Natural killer cell treated with Interleukin-12 subunit alpha and Interleukin-12 subunit beta and Interleukin-15 and Interleukin-18, amount 100 ng/mL, for 72 hours (primary cell): Measurements from ENCODE around the gene FAM83B. TPM values are rescaled to one million over a fixed set of nuclear protein-coding genes. Genes with fewer than 3 reads are reported as not detected.

ENCODE experiments used
- ATAC-seq, 2 donors: fragments of 150-1000 bp; cut with Tn5 transposase in 1 of 2; sonication (Bioruptor Pico), chemical (Tn5 transposase) in 1 of 2; 2 replicates each; pipeline ENCODE4 v1.10.0; 2021
- DNase-seq: peaks from one replicate; pipeline ENCODE4 v3.0.0; 2022; ENCODE audit warnings: low spot score
- H3K27ac Mint-ChIP-seq, 2 donors: 1 replicate in 1 of 2; 2 replicates in 1 of 2; pipeline ENCODE4 v1.8.0; 2022; ENCODE audit warnings: mixed read lengths in 2 of 2, mild to moderate bottlenecking in 1 of 2, moderate library complexity in 1 of 2
- H3K27me3 Mint-ChIP-seq, 2 donors: 1 replicate in 1 of 2; 2 replicates in 1 of 2; pipeline ENCODE4 v1.8.0; 2022; ENCODE audit warnings: mixed read lengths in 2 of 2
- H3K36me3 Mint-ChIP-seq: one replicate; pipeline ENCODE4 v1.8.0; 2022; ENCODE audit warnings: mixed read lengths
- H3K4me1 Mint-ChIP-seq, 2 donors: 1 replicate in 1 of 2; 2 replicates in 1 of 2; pipeline ENCODE4 v1.8.0; 2022; ENCODE audit warnings: low read depth in 2 of 2, mixed read lengths in 2 of 2, mild to moderate bottlenecking in 1 of 2
- H3K4me3 Mint-ChIP-seq: one replicate; pipeline ENCODE4 v1.8.0; 2022; ENCODE audit warnings: mixed read lengths
- H3K9me3 Mint-ChIP-seq: 2 replicates; pipeline ENCODE4 v1.8.0; 2022; ENCODE audit warnings: mixed read lengths
- total RNA-seq, 2 donors: library from RNA; stranded (reverse); gene quantifications; one replicate each; pipeline ENCODE4 v1.2.3, GENCODE V29; 2022

FAM83B gene
- total RNA-seq, 2 donors from 2014 or later = not detected

DNA sequence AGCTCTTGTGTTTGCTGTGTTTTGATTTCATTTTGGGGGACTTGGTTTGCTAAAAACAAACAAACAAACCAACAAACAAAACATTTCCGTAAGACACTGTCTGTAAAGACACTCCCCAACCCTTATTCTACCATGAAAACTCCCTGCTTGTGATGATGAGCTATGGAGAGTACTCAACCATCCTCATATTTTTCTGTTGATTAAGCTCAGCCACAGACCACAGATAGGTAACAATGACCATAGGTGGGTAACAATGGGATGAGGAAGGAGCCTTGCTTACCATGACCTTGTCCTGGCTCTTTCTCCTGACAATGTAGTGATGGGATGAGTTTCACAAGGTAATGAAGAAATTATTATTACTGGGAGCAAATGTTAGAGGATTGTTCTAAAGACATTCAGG lies 11.4 kb upstream of the FAM83B start:
- Mint-ChIP-seq H3K27ac (no peak overlapping the region), H3K27me3 (no peaks in the 10 kb centered on the region), H3K9me3 (peaks cover 3% of the 10 kb centered on the region), H3K36me3 (peaks cover 5% of the 10 kb centered on the region), H3K4me1 (no peaks in the 10 kb centered on the region), H3K4me3 (no peak overlapping the region)
- ATAC-seq (no peak), DNase-seq (no peak)

DNA sequence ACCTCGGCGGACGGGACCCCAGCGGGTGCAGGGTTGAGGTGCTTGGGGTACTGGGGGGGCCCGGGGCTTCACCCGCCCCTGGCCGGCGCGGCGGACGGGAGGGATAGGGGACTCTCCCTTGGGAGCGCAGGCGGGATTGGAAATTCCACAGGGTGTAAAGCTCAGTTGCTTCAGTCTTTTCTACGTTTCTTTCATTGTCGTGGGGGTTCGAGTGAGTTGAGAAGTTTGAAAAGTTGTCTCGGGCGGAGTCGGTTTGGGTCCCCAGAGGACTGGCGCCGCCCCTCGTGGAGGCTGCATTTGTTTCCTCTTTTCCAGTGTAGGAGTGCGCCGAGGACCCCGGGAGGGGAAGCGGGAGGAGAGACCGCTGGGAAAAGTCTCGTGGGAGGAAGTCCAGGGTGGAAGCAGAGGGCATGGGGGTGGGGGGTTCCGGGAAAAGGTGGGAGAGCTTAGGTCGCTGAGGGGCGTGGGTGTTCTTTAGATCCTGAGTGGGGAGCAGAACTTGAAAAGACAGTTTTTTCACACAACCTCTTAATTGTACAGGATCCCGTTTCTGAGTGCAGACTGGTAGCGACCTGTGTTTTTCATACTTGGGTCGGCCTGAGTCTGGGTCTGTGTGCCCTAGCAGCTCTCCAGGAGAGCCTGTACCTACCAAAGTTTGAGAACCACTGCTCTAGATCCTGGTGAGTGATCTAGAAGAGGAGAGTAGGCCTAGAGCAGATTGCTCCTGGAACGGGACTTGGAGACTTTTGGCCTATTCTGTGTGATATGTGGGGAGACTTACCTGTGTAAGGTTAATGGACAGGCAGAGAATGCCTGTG lies 495 bp downstream of the FAM83B start:
- no peak for DNase-seq
- no peak for ATAC-seq
- H3K27ac Mint-ChIP-seq = no peak overlapping the region
- H3K4me1 Mint-ChIP-seq = no peaks in the 10 kb centered on the region
- no peaks in the 10 kb centered on the region for H3K36me3 Mint-ChIP-seq
- H3K27me3 Mint-ChIP-seq = peaks cover 22 to 34% of the 10 kb centered on the region in 2 donors
- peak overlapping the region; percentile 13 for H3K4me3 Mint-ChIP-seq
- H3K9me3 Mint-ChIP-seq = peaks cover 7% of the 10 kb centered on the region

DNA sequence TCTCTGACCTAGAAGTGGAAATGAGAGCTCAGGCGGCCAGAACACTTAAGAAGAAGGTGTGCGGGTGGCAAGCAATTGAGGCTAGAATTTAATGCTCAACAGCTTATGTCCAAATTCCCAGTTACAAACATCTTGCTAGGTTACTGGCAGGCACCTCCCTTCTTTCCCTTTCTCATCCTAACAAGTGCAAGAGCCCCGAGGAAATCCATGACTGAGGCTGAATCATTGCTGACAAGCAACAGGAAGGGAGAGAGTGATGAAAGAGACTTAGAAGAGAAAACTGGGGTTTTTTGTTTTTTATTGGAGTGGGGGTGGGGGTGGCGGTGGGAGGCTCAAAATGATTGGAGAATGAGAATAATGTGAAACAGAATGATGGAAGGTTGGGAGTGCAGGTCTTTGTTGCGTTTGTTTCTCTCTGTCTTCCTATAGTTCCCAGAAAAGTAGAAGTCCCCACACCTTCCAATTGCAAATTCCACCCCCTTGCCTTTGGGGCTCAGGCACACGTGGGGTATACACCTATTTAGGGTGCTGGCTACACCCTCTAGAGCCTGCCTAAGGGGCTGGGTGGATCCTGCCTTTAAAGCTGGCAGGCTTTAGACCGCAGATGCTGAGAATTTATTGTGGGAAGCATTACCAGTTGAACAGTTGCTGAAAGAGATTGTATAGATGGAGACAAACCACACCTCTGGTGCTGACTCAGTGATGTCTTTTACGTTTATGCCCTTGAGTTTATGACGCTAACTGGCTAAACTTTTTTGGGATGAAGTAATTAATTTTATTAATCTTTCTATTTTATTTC lies 1.4 kb downstream of the FAM83B start:
- Mint-ChIP-seq H3K4me3 (no peak overlapping the region), H3K36me3 (no peaks in the 10 kb centered on the region), H3K27ac (no peak overlapping the region), H3K4me1 (no peaks in the 10 kb centered on the region), H3K27me3 (peaks cover 22 to 34% of the 10 kb centered on the region in 2 donors), H3K9me3 (peaks cover 7% of the 10 kb centered on the region)
- DNase-seq = no peak
- ATAC-seq = no peak

DNA sequence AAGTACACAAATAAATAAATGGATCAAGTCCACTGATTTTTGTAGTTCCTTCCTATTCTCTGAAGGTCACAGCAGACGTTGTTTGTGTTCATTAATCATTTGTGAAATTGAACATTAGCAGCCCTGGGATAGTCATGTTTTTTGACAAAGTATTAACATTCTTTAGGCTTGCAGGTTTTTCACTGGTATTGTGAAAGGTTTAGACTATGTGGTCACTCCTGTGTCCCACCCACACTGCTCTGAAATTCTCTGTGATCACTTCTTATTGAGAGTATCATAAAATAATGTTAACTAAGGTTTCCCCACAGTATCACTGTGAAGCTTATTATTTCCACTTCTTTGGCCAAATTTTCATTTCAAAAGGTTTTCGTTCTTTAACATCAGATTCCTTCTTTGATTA lies 3.5 kb downstream of the FAM83B start:
- ATAC-seq (no peak), DNase-seq (no peak)
- Mint-ChIP-seq H3K4me3 (no peak overlapping the region), H3K27me3 (peaks cover 22 to 27% of the 10 kb centered on the region in 2 donors), H3K27ac (no peak overlapping the region), H3K9me3 (peaks cover 4% of the 10 kb centered on the region), H3K36me3 (no peaks in the 10 kb centered on the region), H3K4me1 (no peaks in the 10 kb centered on the region)

DNA sequence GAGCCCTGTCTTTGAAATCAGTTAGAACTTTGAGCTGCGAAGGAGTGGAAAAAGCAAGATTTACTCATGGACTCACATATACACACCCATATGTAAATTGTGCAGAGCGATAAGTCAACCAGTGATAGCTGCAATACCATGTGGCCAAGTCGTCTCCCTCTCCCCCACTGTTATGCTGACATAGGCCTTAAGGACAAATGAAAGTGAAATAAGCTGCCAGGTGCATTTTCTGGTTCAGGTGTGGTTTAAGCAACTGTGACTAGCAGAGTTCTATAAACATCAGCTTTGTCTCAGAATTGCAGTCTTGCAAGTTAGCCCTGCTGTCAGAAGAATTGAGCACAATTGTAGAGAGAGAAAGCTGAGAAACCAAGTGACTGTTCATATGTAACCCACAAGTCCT lies 9.6 kb downstream of the FAM83B start:
- H3K4me3 Mint-ChIP-seq = no peak overlapping the region
- DNase-seq (no peak), ATAC-seq (no peak)
- no peaks in the 10 kb centered on the region for H3K36me3 Mint-ChIP-seq
- H3K27ac Mint-ChIP-seq = no peak overlapping the region
- H3K27me3 Mint-ChIP-seq = peaks cover 4 to 8% of the 10 kb centered on the region in 2 donors
- peaks cover 5% of the 10 kb centered on the region for H3K9me3 Mint-ChIP-seq
- no peaks in the 10 kb centered on the region for H3K4me1 Mint-ChIP-seq

DNA sequence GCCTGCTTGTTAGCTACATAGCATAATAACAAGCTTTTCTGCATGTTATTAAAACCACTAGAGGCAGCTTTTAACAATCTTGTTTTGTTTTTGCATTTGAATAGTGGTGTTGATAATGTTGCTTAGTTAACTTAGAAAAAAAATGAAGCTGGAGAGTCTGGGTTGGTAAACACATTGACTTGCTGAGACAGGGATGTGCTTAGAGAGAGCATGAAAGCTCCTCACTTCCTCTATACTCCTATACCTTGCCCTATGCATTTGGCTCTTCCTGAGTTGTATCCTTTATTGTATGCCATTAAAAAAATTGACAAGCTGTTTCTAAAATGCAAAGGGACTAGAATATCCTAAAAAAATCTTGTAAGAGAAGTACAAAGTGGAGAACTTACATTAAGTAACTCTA lies 13.6 kb downstream of the FAM83B start:
- Mint-ChIP-seq H3K36me3 (no peaks in the 10 kb centered on the region), H3K4me1 (no peaks in the 10 kb centered on the region), H3K4me3 (no peak overlapping the region), H3K9me3 (peaks cover 3% of the 10 kb centered on the region), H3K27ac (no peak overlapping the region), H3K27me3 (peaks cover 3 to 8% of the 10 kb centered on the region in 2 donors)
- ATAC-seq (no peak), DNase-seq (no peak)

DNA sequence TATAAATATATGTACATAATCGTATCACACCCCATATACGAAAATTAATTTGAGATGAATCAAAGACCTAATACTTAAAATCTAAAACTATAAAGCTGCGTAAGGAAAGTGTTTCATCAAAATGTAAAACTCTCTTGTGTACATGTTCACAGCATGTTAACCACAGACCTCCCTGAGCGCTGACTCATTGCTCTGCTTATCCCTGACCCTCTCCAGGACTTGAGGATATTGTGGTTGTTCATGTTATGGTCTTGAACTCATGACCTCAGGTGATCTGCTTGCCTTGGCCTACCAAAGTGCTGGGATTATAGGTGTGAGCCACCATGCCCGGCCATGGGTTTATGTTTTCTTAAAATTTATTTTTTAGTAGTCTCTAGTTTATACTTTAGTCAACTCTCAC lies 14.2 kb downstream of the FAM83B start:
- DNase-seq (no peak), ATAC-seq (no peak)
- Mint-ChIP-seq H3K4me3 (no peak overlapping the region), H3K27me3 (peaks cover 3 to 8% of the 10 kb centered on the region in 2 donors), H3K36me3 (no peaks in the 10 kb centered on the region), H3K27ac (no peak overlapping the region), H3K9me3 (peaks cover 3% of the 10 kb centered on the region), H3K4me1 (no peaks in the 10 kb centered on the region)

DNA sequence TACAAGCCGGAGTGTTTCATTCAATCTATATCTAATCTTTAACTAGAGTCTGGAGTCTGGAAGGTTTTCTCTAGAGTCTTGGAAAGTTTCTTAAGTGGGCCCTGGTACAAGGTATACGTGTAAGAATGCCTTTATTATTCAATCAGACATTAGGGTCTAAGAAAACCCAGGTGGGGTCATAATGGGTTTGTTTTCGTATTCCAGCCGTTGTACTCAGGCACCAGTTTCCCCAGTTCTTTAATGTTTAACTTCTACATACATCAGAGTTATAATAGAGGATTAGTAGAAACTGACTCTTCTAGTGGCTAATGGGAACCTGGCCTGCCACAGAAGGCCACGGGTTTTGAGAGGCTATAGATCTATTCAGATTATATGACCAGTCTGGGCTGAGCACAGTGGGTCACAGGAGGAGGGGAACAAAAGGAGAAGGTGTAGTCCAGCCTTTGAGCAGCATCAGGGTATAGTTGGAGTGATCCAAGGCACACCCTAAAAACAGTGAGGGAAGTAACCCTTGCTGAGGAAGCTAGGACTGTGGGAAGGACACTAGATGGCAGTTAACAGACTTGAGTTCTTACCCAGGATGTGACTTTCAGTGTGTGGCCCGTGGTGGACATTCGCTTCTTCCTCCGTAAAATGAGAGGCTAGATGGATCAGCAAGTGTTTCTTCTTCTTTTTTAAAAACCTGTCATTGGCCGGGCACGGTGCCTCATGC lies 15.5 kb downstream of the FAM83B start:
- no peaks in the 10 kb centered on the region for H3K4me1 Mint-ChIP-seq
- H3K36me3 Mint-ChIP-seq = no peaks in the 10 kb centered on the region
- peak in 1 of 2 donors; percentile 43 for ATAC-seq
- H3K4me3 Mint-ChIP-seq = no peak overlapping the region
- peaks cover 3 to 6% of the 10 kb centered on the region in 2 donors for H3K27me3 Mint-ChIP-seq
- H3K9me3 Mint-ChIP-seq = peaks cover 3% of the 10 kb centered on the region
- no peak for DNase-seq
- H3K27ac Mint-ChIP-seq = no peak overlapping the region

DNA sequence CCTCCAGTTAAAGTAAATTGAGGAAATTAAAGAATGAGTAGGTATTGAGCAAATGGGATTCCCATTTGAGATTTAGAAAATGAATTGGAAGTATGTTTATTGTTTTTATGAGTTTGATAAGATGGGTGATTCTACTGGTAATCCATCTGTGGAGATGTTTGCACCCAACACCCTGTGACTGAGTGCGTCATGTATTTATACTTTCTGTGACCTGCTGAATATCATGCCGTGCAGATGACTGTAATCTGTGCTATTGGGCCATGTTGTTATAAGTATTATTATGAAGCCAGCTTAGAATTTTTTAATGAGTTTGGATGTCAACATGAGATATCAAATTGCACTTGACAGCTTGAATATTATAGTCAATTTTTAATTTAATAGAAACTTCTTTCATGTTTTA lies 17.7 kb downstream of the FAM83B start:
- H3K4me1 Mint-ChIP-seq = no peaks in the 10 kb centered on the region
- H3K27ac Mint-ChIP-seq = no peak overlapping the region
- H3K27me3 Mint-ChIP-seq = peaks cover 0 to 3% of the 10 kb centered on the region in 2 donors
- H3K36me3 Mint-ChIP-seq = no peaks in the 10 kb centered on the region
- DNase-seq (no peak), ATAC-seq (no peak)
- no peak overlapping the region for H3K4me3 Mint-ChIP-seq
- no peaks in the 10 kb centered on the region for H3K9me3 Mint-ChIP-seq

DNA sequence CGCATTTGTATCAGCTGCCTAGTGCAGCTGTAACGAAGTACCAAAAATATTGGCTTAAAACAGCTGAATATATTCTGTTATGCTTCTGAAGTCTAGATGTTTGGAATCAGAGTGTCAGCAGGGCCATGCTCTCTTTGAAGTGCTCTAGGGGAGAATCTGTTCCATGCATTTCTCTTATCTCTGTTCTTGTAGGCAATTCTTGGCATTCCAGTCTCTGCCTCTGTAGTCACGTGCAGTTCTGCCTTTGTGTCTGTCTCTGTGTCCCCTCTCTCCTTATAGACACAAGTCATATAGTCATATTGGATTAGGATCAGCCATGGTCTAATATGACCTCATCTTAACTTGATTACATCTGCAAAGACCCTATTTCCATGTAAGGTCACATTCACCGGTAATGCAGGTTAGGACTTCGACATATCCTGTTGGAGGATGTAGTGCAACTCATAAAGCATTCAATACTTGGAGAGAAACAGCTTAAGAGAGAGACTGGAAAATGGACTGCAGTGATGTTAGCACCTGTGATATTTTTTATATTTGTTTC lies 18.6 kb downstream of the FAM83B start:
- no peak for ATAC-seq
- no peaks in the 10 kb centered on the region for H3K9me3 Mint-ChIP-seq
- H3K27me3 Mint-ChIP-seq = peaks cover 2 to 8% of the 10 kb centered on the region in 2 donors
- H3K27ac Mint-ChIP-seq = no peak overlapping the region
- DNase-seq = no peak
- no peak overlapping the region for H3K4me3 Mint-ChIP-seq
- H3K36me3 Mint-ChIP-seq = no peaks in the 10 kb centered on the region
- H3K4me1 Mint-ChIP-seq = no peaks in the 10 kb centered on the region

DNA sequence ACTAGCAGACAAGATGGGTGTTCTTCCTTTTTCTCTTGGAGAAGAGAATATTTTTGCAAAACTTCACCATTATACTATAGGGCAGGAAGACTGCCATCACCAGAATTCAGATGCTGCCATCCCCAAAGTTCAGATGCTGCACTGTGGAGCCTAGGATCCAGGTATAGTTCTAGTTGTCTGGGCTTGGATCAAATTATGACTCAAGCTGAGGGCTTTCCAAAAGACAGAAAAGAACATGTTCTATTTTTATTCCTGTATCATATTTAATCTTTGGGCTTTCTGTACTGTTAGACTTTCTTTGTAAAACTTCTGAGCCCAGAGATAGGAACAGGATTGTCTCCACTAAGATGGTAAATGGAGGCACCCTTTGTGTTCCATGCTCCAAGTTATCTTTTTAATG lies 22.0 kb downstream of the FAM83B start:
- DNase-seq (no peak), ATAC-seq (no peak)
- Mint-ChIP-seq H3K27me3 (peaks cover 2 to 8% of the 10 kb centered on the region in 2 donors), H3K4me3 (no peak overlapping the region), H3K36me3 (no peaks in the 10 kb centered on the region), H3K9me3 (no peaks in the 10 kb centered on the region), H3K4me1 (no peaks in the 10 kb centered on the region), H3K27ac (no peak overlapping the region)

DNA sequence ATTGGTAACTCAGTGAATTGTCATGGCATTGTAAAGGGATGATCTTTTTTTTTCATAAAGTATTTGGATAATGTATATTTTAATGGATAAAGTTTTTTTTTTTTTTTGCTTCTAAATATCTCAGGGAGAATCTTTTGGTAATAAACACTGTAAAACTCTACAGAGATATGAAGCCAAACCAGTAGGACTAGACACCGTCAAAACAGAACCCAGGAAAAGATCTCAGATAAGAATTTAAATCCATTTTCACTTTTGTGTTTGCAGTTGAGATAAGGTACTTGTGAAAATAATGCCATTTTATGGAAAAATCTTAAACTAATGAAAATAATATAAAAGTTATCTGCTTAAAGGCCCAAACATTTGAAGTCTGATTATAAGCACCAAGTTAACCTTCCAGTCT lies 27.0 kb downstream of the FAM83B start:
- H3K4me1 Mint-ChIP-seq = no peaks in the 10 kb centered on the region
- H3K27ac Mint-ChIP-seq = no peak overlapping the region
- no peaks in the 10 kb centered on the region for H3K36me3 Mint-ChIP-seq
- no peak overlapping the region for H3K4me3 Mint-ChIP-seq
- no peak for ATAC-seq
- no peaks in the 10 kb centered on the region for H3K9me3 Mint-ChIP-seq
- H3K27me3 Mint-ChIP-seq = peaks cover 6 to 8% of the 10 kb centered on the region in 2 donors
- DNase-seq = no peak

DNA sequence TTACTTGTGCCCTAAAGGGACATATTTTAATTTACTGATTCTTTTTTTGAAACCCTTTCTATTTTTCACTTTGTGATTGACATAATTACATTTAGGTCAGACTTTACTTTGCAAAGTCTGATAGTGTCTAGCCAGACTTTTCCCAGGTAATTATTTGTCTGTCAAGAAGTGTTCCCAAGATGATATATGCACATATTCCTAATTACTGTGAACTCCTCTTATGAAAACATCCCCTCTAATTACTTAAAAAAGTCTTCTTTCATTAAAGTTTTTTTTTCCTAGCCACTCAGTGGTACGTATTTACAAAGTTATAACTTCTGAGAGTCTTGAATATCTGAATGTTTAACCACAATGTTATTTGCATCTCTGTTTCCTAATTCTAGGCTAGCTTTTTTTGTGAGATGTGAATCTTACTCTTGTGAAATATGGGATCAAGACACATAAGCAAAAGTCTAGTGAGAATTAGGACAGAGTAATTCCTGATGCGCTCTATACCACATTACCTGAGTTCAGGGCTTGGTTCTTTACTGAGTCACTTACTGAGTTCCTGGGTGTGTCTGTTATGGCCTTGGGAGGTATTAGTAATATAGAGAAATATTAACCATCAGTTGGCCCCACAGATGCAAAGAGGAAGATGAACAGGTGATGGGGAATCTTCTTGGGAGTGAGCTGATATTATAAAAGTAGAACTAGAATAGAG lies 27.9 kb downstream of the FAM83B start:
- Mint-ChIP-seq H3K9me3 (no peaks in the 10 kb centered on the region), H3K36me3 (no peaks in the 10 kb centered on the region), H3K27me3 (peaks cover 3 to 4% of the 10 kb centered on the region in 2 donors), H3K4me1 (no peaks in the 10 kb centered on the region), H3K4me3 (no peak overlapping the region), H3K27ac (no peak overlapping the region)
- ATAC-seq (no peak), DNase-seq (no peak)
